Measurements from ENCODE around the gene ASIC4.

Gene ASIC4

GRCh38 chr2:219482674-219483405, 31.4 kb upstream of the ASIC4 start:
- no peak for DNase-seq

- no peak for DNase-seq
Measured at GRCh38 chr2:219483451-219484342, 30.6 kb upstream of the ASIC4 start.

- DNase-seq: no peak
Measured at GRCh38 chr2:219484343-219485200, 29.7 kb upstream of the ASIC4 start.

- DNase-seq: no peak
Measured at GRCh38 chr2:219485201-219485580, 29.1 kb upstream of the ASIC4 start.

GRCh38 chr2:219486380-219486959, 27.8 kb upstream of the ASIC4 start:
- no peak for DNase-seq

- no peak for DNase-seq
Measured at GRCh38 chr2:219488149-219488843, 26.0 kb upstream of the ASIC4 start.

GRCh38 chr2:219488844-219489194, 25.5 kb upstream of the ASIC4 start:
- DNase-seq: no peak

- DNase-seq: no peak
Measured at GRCh38 chr2:219489315-219489714, 25.0 kb upstream of the ASIC4 start.

GRCh38 chr2:219490186-219490585, 24.1 kb upstream of the ASIC4 start:
- no peak for DNase-seq

GRCh38 chr2:219490600-219491130, 23.6 kb upstream of the ASIC4 start:
- no peak for DNase-seq

- no peak for DNase-seq
Measured at GRCh38 chr2:219491278-219491963, 22.9 kb upstream of the ASIC4 start.

GRCh38 chr2:219492575-219492974, 21.7 kb upstream of the ASIC4 start:
- no peak for DNase-seq

GRCh38 chr2:219493086-219493485, 21.2 kb upstream of the ASIC4 start:
- no peak for DNase-seq

GRCh38 chr2:219494952-219495530, 19.2 kb upstream of the ASIC4 start:
- no peak for DNase-seq

GRCh38 chr2:219495531-219496122, 18.7 kb upstream of the ASIC4 start:
- peak; percentile 45 for DNase-seq

GRCh38 chr2:219496247-219496824, 17.9 kb upstream of the ASIC4 start:
- no peak for DNase-seq

GRCh38 chr2:219496825-219497494, 17.3 kb upstream of the ASIC4 start:
- DNase-seq: no peak

- DNase-seq: peak; percentile 35
Measured at GRCh38 chr2:219497495-219498279, 16.6 kb upstream of the ASIC4 start.
